Esophagus squamous epithelium (tissue), 5 donors: ENCODE results near the gene TMEM218. TPM values are rescaled to one million over a fixed set of nuclear protein-coding genes. Genes with fewer than 3 reads are reported as not detected.
A peak's percentile ranks its signal among the peaks of the same experiment; 100 is the strongest.

Source experiments
- DNase-seq: peaks from one replicate; lab custom pipeline; 2025; lab: John Stamatoyannopoulos, UW
- H3K27ac ChIP-seq, 4 donors: fragments of 200-600 bp; sonication (generic); one replicate each; pipeline ENCODE4 v1.5.1; 2016 to 2019; ENCODE audit warnings: mild to moderate bottlenecking in 1 of 4
- H3K27me3 ChIP-seq, 4 donors: fragments of 200-600 bp; sonication (generic); 1 replicate in 3 of 4; 2 replicates in 1 of 4; pipeline versions ENCODE4 v1.5.1 to v1.6.0; 2017 to 2021; ENCODE audit warnings: antibody characterized with exemption in 1 of 4
- H3K36me3 ChIP-seq, 3 donors: fragments of 200-600 bp; sonication (generic); one replicate each; pipeline ENCODE4 v1.5.1; 2016 to 2019
- H3K4me1 ChIP-seq, 3 donors: fragments of 200-600 bp; sonication (generic); one replicate each; pipeline ENCODE4 v1.5.1; 2017 to 2019
- H3K4me3 ChIP-seq, 4 donors: fragments of 200-600 bp; sonication (generic); 1 replicate in 3 of 4; 2 replicates in 1 of 4; pipeline ENCODE4 v1.5.1; 2016 to 2019; ENCODE audit warnings: mild to moderate bottlenecking in 2 of 4, moderate library complexity in 1 of 4
- H3K9me3 ChIP-seq, 3 donors: fragments of 200-600 bp; sonication (generic); one replicate each; pipeline ENCODE4 v1.5.1; 2016 to 2019
- CTCF ChIP-seq, 6 experiments: fragments of 450-650 bp in 4 of 6; fragments of 200-600 bp in 2 of 6; sonication (generic) in 2 of 6; IDR thresholded peaks; one replicate each; pipeline ENCODE4 v1.5.1; 2016 to 2019; ENCODE audit warnings: antibody characterized with exemption in 6 of 6, mild to moderate bottlenecking in 4 of 6, moderate library complexity in 4 of 6
- POLR2A ChIP-seq, 4 donors: fragments of 450-650 bp; IDR thresholded peaks; one replicate each; pipeline ENCODE4 v1.6.1; 2017; ENCODE audit warnings: antibody characterized with exemption in 4 of 4, mild to moderate bottlenecking in 4 of 4, moderate library complexity in 3 of 4
- WGBS, 2 donors: methylation state at CpG; one replicate each; pipeline ENCODE4 v1.1.5; 2018; 5-methylcytosine and 5-hydroxymethylcytosine counted together
- intact Hi-C: fragments of 100-400 bp; cut with DNase I; formaldehyde crosslinking; loops from one replicate; pipeline ENCODE4 v1.15.0; 2022
- total RNA-seq, 4 donors: library from RNA; depleted of rRNA; stranded (reverse); fragments of >200 nt; gene quantifications; one replicate each; pipeline ENCODE4 v1.1.0, GENCODE V29; 2016
- donor health status: DM: yes; HTN: yes; CAD: no.

The TMEM218 gene
- total RNA-seq, 4 donors from 2014 or later, result 7.5 to 17.3 (median 13.9) TPM

GRCh38 chr11:125084761-125085231 lies 26.6 kb downstream of the TMEM218 start:
- TF ChIP-seq CTCF (IDR thresholded peaks at IDR 0.05) (no peak), POLR2A (IDR thresholded peaks at IDR 0.05) (no peak)
- 89 to 100% methylated on average over 3 to 8 of the region's 8 CpGs for WGBS, 2 donors
- peaks cover 0 to 38% (median 14%) of the 10 kb centered on the region in 3 donors for H3K4me1 ChIP-seq
- peaks cover 0 to 7% (median 0%) of the 10 kb centered on the region in 4 donors for H3K27me3 ChIP-seq
- H3K27ac ChIP-seq, result no peak overlapping the region
- H3K9me3 ChIP-seq, result no peaks in the 10 kb centered on the region
- H3K4me3 ChIP-seq, result no peak overlapping the region
- peaks cover 0 to 23% (median 0%) of the 10 kb centered on the region in 3 donors for H3K36me3 ChIP-seq
- no peak for DNase-seq
- intact Hi-C loops, result no loop called here

GRCh38 chr11:125084057-125084416 lies 27.4 kb downstream of the TMEM218 start:
- TF ChIP-seq CTCF (IDR thresholded peaks at IDR 0.05) (no peak), POLR2A (IDR thresholded peaks at IDR 0.05) (no peak)
- Histone ChIP-seq H3K27me3 (peaks cover 0 to 7% (median 0%) of the 10 kb centered on the region in 4 donors), H3K36me3 (peaks cover 0 to 23% (median 0%) of the 10 kb centered on the region in 3 donors), H3K4me1 (peaks cover 0 to 38% (median 14%) of the 10 kb centered on the region in 3 donors), H3K4me3 (peak overlapping the region in 1 of 4 donors; percentile 12), H3K9me3 (no peaks in the 10 kb centered on the region), H3K27ac (peak overlapping the region in 3 of 4 donors; percentile 82 to 85 (median 83))
- DNase-seq, result no peak
- 85% methylated on average over 9 of the region's 11 CpGs; no CpG with 5 or more reads in 1 of the 2 donors for WGBS, 2 donors
- intact Hi-C loops, result no loop called here

GRCh38 chr11:125083312-125084056 lies 27.9 kb downstream of the TMEM218 start:
- intact Hi-C loops, result no loop called here
- Histone ChIP-seq H3K36me3 (peaks cover 0 to 23% (median 0%) of the 10 kb centered on the region in 3 donors), H3K4me3 (peak overlapping the region in 3 of 4 donors; percentile 12 to 19 (median 15)), H3K27ac (peak overlapping the region; percentile 71 to 85 (median 82)), H3K9me3 (no peaks in the 10 kb centered on the region), H3K27me3 (peaks cover 0 to 7% (median 0%) of the 10 kb centered on the region in 4 donors), H3K4me1 (peaks cover 0 to 38% (median 14%) of the 10 kb centered on the region in 3 donors)
- no peak for TF ChIP-seq CTCF (IDR thresholded peaks at IDR 0.05)
- TF ChIP-seq POLR2A (IDR thresholded peaks at IDR 0.05), result no peak
- DNase-seq, result no peak
- 40 to 49% methylated on average over 5 to 8 of the region's 11 CpGs for WGBS, 2 donors

GRCh38 chr11:125082611-125083311 lies 28.7 kb downstream of the TMEM218 start:
- Histone ChIP-seq H3K27me3 (peaks cover 0 to 7% (median 0%) of the 10 kb centered on the region in 4 donors), H3K27ac (peak overlapping the region; percentile 71 to 85 (median 82)), H3K9me3 (no peaks in the 10 kb centered on the region), H3K4me1 (peaks cover 0 to 38% (median 14%) of the 10 kb centered on the region in 3 donors), H3K4me3 (peak overlapping the region in 3 of 4 donors; percentile 12 to 19 (median 15)), H3K36me3 (peaks cover 0 to 23% (median 0%) of the 10 kb centered on the region in 3 donors)
- DNase-seq, result no peak
- TF ChIP-seq CTCF (IDR thresholded peaks at IDR 0.05), result no peak
- TF ChIP-seq POLR2A (IDR thresholded peaks at IDR 0.05), result no peak
- WGBS, 2 donors, result 40 to 46% methylated on average over 1 to 4 of the region's 10 CpGs
- intact Hi-C loops, result no loop called here
